GM18526 (cell line): ENCODE measurements around the gene ZNF14.

ENCODE experiments used
- POLR2A ChIP-seq: IDR thresholded peaks from 3 replicates; pipeline ENCODE4 v1.6.1; 2011; ENCODE audit not compliant: insufficient read length; ENCODE audit errors: extremely low read depth

ZNF14 gene

DNA sequence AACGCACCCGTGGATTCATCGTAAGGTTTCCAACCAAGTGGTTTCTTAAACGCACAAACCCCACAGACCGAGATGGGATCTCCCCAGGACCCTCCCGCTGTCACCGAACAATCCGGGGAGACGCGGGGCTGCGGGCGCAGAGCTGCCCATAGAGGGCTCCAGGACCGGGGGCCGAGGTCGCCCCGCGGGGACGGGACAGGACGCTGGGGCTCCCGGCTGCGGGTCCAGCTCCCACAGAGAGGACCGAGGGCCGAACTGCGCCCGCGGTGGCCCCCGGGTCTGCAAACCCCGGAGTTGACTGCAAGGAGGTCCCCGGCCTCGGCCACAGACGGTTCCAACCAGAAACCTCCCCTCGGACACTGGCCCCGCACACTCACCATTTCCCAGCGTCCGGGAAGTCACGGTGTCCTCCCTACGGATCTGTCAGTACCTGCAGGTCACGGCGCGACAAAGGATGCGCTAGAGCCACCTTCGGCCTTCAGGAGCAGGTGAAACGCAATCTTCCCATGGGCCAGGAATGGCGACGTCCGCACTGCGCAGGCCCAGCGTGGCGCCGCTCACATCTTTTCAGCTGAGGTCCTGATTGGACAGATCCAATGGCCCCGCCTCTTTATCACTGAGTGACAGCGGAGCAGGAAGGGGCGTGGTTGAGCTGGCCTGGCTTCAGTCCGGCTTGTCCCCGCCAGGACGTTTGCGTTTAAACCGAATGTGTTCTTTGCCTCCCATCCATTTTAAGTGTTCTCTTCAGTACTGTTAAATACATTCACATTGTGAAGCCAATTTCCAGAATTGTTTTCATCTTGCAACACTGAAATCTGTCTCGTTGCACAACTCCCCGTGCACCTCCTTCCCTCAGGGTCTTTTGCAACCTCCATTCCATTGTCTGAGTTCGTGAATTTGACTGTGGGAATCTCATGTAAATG, at the start of gene ZNF14:
ZNF14 (minus strand) TSS at position 534 of the 923 bp plus-strand sequence; CDS start at position 380, 154 bp downstream.
- TF ChIP-seq POLR2A, result peak; percentile 91

- no peak for TF ChIP-seq POLR2A
Measured at GRCh38 chr19:19778666-19779065, 45.8 kb upstream of the ZNF14 start.

- TF ChIP-seq POLR2A, result no peak
Measured at GRCh38 chr19:19777692-19778091, 44.8 kb upstream of the ZNF14 start.

DNA sequence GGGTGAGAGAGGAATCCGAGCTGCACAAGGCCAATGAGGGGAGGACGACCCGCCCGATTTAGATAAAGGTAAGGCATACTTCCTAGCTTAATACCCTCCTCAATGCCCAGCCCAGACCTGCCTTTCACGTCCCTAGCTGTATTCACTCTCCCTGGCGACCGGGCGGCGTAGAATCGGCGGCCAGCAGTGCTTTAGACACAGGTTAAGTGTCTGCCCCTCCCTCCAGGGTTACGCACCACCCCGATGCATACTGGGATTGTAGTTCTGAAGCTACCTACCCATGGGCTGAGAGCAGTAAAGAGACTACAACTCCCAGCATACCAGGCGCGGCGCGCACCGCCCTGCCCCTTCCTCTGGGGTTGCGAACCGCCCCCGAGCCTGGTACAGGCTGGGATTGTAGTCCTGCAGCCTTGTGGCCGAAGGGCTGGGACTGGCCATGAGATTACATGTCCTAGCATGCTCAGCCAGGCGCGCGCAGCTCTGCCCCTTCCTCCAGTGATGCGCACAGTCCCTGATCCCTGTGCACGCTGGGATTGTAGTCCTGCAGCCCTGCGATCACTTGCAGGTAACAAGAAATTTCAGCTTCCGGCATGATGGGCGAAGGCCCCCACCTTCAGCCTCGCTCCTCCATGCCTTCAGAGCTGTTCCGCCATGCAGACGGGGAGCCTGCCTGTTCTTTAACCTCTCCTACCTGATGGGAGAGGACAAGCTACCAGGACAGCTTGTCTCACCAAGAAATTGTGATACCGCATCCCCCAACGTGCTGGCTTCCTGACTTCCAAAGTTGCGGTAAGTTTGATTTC, 43.5 kb upstream of the ZNF14 start:
- peak; percentile 69 for TF ChIP-seq POLR2A

- no peak for TF ChIP-seq POLR2A
Measured at GRCh38 chr19:19775891-19776205, 42.9 kb upstream of the ZNF14 start.

DNA sequence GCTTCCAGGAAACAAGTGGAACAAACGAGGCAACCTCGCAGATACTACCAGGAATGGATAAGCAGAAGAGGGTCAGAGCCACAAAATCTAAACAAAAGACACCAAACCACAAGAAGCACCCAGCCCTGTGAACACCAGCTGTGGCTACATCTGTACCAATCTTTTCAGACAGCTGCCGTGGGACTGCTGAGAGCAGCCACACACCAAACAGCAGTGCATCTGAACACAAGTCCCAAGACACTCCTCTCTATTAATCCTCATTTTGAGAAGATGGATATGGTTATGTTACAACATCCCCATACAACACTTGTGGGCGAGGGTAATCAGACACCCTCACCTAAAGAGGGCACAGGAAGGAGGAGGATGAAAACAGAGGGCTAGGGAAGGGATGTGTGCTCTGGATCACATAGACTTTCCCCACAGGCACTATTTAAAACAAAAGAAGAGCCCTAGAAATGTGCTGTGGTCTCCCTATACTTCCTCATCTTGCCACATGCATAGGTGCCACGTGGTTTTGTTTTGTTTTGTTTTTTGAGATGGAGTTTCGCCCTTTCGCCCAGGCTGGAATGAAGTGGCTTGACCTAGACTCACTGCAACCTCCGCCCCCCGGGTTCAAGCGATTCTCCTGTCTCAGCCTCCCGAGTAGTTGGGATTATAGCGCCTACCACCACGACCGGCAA, 41.6 kb upstream of the ZNF14 start:
- no peak for TF ChIP-seq POLR2A

- no peak for TF ChIP-seq POLR2A
Measured at GRCh38 chr19:19758164-19758563, 25.3 kb upstream of the ZNF14 start.

- TF ChIP-seq POLR2A, result no peak
Measured at GRCh38 chr19:19752760-19753403, 20.0 kb upstream of the ZNF14 start.

DNA sequence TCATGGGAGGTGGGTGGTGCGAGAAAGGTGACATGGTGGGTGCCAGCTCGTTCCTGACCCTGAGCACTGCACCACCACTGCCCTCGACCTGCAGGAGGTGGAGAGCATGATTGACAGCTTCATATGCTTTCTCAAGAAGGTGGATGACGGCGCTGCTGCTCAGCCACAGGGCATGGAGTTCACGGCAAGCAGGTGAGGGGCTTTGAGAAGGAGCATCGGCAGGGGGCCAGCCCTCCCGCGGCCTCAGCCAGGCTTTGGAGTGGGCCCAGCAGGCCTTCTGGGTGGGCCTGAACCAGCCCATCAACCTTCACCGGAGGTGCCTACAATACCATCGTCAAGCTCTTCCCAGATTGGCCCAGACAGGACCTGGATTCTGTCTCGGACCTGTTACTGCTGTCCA, 18.9 kb upstream of the ZNF14 start:
- no peak for TF ChIP-seq POLR2A

DNA sequence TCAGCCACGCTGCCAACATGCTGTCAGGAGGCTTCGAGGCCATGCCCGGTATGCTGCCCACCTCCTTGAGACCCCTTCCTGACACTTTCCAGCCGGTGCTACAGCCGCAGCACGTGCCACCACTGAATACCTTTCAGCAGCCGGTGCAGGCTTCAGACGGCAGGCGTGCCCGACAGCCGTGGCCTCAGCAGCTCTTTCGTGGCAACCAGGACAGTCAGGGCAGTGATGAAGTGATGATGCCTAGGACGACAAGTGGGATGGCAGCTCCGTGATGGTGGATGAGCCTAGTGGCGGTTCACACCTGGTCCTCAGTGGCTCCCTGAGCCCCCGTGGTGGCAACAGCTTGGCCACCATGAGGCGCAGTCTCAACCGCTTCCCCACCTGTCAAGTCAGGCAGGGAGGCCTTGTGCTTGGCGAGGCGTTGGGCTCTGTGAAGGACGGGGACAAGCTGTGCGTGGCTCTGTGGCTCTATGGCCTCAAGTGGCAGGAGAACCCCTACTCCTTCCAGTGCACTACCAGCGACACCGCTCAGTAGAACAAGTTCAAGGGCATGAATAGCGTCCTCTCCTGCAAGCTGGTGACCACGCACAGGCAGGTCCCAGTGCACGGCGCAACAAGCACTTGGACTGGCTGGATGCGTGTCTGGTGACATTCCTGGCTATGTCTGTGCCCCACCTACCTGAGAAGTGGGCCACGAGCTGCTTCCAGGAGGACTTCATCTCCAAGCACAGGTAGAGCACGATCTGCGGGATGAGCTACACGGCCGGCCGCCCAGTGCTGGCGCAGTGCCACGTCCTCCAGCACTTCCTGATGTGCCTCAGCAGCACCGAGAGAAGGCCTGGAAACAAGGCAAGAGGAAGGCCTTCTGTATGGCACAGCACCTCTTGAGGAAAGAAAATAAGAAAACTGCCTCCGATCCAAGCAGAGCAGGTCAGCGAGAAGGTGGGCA, 18.2 kb upstream of the ZNF14 start:
- no peak for TF ChIP-seq POLR2A

DNA sequence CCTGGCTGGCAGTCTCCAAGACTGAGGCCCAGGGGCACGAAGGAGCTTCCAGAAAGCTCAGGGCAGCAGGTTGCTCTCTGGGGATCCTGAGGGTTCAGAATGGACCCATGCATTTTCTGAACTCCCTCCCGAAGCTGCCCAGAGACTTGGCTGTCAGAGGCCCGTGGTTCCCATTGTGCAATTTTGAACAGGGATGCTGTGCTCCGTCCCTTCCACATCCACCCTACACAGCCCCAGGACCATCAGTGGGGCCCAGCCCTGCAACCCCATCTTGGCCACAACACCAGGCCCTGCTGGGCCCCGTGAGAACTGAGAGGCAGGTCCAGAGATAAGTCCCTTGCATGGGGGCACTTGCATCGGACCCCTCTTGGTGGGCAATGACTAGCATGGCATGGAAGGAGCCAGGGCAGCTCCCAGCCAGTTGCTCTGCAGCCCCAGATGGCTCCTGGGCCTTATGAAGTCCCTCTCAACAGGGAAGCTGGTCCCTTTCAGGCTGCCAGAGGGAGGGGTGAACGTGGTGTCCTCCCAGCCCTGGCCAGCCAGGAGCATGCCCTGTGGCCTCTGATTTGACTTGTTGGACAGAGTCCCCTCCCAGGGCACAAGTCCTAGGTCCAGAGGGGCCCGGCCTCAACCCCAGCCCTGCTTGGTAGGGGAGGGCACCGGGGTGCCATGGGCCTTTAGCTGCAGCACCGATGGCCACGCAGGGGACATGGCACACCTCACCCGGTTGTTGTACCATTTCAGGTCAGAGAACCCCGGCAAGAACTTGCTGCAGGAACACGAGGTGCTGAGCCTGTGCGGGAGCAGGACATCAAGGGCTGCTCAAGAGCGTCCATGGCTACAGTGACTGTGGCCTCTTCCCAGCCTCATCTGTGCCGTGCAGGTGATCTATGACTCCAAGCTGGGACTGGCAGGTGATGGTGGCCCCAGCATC, 17.3 kb upstream of the ZNF14 start:
- no peak for TF ChIP-seq POLR2A

DNA sequence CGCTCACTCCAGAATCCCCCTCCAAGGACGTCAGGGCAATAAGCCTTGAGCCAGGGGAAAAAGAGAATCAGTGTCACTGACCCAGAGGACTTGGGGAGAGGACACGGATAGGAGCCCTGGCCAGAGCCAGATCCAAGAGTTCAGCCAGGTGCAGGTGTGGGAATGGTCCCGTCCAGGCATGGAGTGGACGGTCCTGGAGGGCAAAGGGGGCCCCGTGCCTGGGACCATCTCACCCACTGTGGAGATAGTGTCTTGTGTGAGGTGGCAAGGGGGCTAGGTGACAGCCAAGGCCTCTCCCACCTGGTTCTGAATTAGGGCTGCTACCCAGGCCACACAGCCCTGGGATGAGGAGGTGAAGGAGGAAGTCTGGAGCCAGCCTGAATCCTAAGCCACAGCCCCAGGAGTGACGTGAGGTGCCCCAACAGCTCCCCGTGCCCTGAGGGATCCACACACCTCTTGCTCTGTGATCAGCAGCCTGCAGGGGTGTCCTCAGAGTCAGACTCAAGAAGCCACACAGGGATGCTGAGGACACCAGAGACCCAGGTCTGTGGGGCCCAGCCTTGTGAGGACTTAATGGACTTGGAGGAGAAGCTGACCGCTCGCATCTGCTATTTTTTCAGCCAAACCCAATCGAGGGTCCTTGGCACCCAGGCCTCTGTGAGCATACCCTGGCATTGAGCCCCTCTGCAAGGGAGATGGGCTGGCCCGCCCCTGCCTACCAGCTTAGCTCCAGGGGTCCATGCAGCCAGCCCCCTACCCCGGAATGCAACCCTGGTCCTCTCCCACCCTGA, 16.4 kb upstream of the ZNF14 start:
- TF ChIP-seq POLR2A, result no peak
